Mesendoderm (in vitro differentiated cells): ENCODE results near the gene TRA2B.

Experiments used
- DNase-seq: peaks from one replicate; pipeline ENCODE4 v3.0.0; 2013
- H2AK5ac ChIP-seq: 2 replicates; pipeline ENCODE4 v1.6.1; 2013; ENCODE audit warnings: low read length, inconsistent platforms
- H2BK120ac ChIP-seq: 2 replicates; pipeline ENCODE4 v1.6.1; 2013; ENCODE audit warnings: low read depth, mild to moderate bottlenecking, low read length, moderate library complexity, mixed read lengths
- H2BK15ac ChIP-seq: replicated peaks from 2 replicates; pipeline ENCODE4 v1.6.1; 2013; ENCODE audit warnings: low read depth, mild to moderate bottlenecking, moderate library complexity
- H2BK5ac ChIP-seq: 2 replicates; pipeline ENCODE4 v1.6.1; 2013; ENCODE audit warnings: low read length, inconsistent platforms
- H3K18ac ChIP-seq: 2 replicates; pipeline ENCODE4 v1.6.1; 2013; ENCODE audit warnings: mild to moderate bottlenecking, low read length, mixed read lengths
- H3K23ac ChIP-seq: one replicate; pipeline ENCODE4 v1.6.1; 2013; ENCODE audit warnings: low read length
- H3K27ac ChIP-seq: 2 replicates; pipeline ENCODE4 v1.5.1; 2013; ENCODE audit warnings: low read depth, mild to moderate bottlenecking, inconsistent platforms, low read length, moderate library complexity
- H3K27me3 ChIP-seq: 2 replicates; pipeline ENCODE4 v1.6.1; 2013; ENCODE audit warnings: low read length, control low read depth, mild to moderate bottlenecking, inconsistent platforms; ENCODE audit not compliant: insufficient read depth, poor library complexity
- H3K36me3 ChIP-seq: 2 replicates; pipeline ENCODE4 v1.6.1; 2013; ENCODE audit warnings: low read length, inconsistent platforms; ENCODE audit not compliant: control insufficient read depth, insufficient read depth
- H3K4ac ChIP-seq: one replicate; pipeline ENCODE4 v1.6.1; 2013; ENCODE audit warnings: low read depth, mild to moderate bottlenecking, low read length, moderate library complexity
- H3K4me1 ChIP-seq: 2 replicates; pipeline ENCODE4 v1.6.1; 2013; ENCODE audit warnings: low read depth, low read length, inconsistent platforms; ENCODE audit not compliant: control insufficient read depth
- H3K4me2 ChIP-seq: 2 replicates; pipeline ENCODE4 v1.6.1; 2013; ENCODE audit warnings: low read length
- H3K4me3 ChIP-seq: 2 replicates; pipeline ENCODE4 v1.5.1; 2013; ENCODE audit warnings: mild to moderate bottlenecking, low read length
- H3K56ac ChIP-seq: one replicate; pipeline ENCODE4 v1.6.1; 2013; ENCODE audit warnings: low read length
- H3K79me1 ChIP-seq: 2 replicates; pipeline ENCODE4 v1.6.1; 2013; ENCODE audit warnings: low read length, inconsistent platforms
- H3K79me2 ChIP-seq: 2 replicates; pipeline ENCODE4 v1.6.1; 2013; ENCODE audit warnings: mild to moderate bottlenecking, low read length; ENCODE audit not compliant: control insufficient read depth, insufficient read depth
- H3K9ac ChIP-seq: 2 replicates; pipeline ENCODE4 v1.6.1; 2013; ENCODE audit warnings: low read length, inconsistent platforms
- H4K5ac ChIP-seq: one replicate; pipeline ENCODE4 v1.6.1; 2013; ENCODE audit warnings: low read length
- H4K8ac ChIP-seq: one replicate; pipeline ENCODE4 v1.6.1; 2013; ENCODE audit warnings: low read depth, mild to moderate bottlenecking, control low read depth, low read length, moderate library complexity
- WGBS: extraction: QIAGEN DNeasy Blood & Tissue Kit; methylation state at CpG from one replicate; pipeline ENCODE4 v1.1.7; 2013; ENCODE audit warnings: low lambda C conversion rate, missing lambda C conversion rate; ENCODE audit not compliant: insufficient coverage; ENCODE audit errors: extremely low coverage; 5-methylcytosine and 5-hydroxymethylcytosine counted together

The TRA2B gene

DNA sequence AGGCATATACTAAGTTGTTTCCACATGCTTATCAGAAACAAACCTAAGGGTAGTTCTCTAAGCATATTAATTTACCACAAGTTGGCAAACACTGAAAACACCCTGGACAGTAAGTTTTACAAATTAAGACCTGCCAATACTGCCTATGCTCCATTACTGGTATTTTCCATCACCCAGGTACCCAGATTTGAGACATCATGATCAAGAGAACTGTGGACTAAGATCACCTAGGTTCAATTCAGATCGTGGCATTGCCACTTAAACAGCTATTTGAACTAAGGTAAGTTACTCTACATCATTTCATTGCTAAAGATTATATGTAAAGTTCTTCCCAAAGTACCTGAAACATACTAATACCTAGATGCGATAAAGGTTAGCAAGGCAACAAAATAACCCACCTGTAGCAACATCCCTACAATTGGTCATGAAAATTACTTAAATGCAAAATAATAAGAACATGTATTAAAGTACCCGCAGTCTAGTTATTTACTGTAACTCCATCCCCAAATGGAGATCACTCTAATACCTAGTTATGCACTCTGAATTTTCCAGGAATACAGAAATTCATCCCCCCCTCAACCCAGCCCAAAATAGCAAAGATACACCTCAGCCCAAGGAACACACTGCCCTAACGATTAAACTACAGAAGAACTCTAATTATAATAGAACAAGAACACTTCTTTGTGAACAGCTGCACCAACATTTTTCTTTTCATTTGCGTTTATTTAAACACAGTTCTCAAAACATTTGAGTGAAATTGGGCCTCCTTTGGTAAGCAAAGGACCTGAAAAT, 21.6 kb downstream of the TRA2B start:
- no peak overlapping the region for H3K56ac ChIP-seq
- no peak overlapping the region for H2BK15ac ChIP-seq
- H3K4me2 ChIP-seq = no peak overlapping the region
- no CpG with 5 or more reads among the region's 5 CpGs for WGBS
- no peak overlapping the region for H3K23ac ChIP-seq
- H3K27ac ChIP-seq = no peak overlapping the region
- H4K5ac ChIP-seq = no peak overlapping the region
- no peak overlapping the region for H4K8ac ChIP-seq
- no peak overlapping the region for H3K4ac ChIP-seq
- no peak for DNase-seq
- no peak overlapping the region for H2BK5ac ChIP-seq
- H3K79me2 ChIP-seq = peaks cover 28% of the 10 kb centered on the region
- H3K9ac ChIP-seq = no peak overlapping the region
- peaks cover 4% of the 10 kb centered on the region for H3K36me3 ChIP-seq
- no peaks in the 10 kb centered on the region for H3K27me3 ChIP-seq
- H3K4me3 ChIP-seq = no peak overlapping the region
- no peak overlapping the region for H2BK120ac ChIP-seq
- peaks cover 2% of the 10 kb centered on the region for H3K79me1 ChIP-seq
- H3K18ac ChIP-seq = no peak overlapping the region
- no peaks in the 10 kb centered on the region for H3K4me1 ChIP-seq
- H2AK5ac ChIP-seq = no peak overlapping the region

DNA sequence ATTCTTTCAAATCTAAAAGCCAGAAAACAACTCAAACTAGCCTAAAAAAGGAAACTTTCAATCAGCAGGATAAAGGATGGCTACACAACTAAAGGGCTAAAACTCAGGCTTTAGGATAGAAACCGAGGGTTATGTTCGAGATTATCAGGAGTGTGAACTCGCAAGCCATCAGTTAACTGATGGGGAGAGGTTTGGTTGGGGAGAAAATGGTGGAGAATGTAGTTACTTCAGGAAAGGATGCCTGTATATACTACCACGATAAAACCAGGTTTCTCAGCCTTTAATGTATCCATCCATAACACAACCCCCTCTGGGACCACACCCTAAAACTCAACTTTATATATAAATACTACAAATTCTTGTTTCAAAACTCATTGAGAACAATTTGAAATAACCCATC, 22.2 kb downstream of the TRA2B start:
- no peak overlapping the region for H3K56ac ChIP-seq
- H2BK15ac ChIP-seq = no peak overlapping the region
- peaks cover 24% of the 10 kb centered on the region for H3K79me2 ChIP-seq
- H3K9ac ChIP-seq = no peak overlapping the region
- H3K36me3 ChIP-seq = peaks cover 2% of the 10 kb centered on the region
- no peak overlapping the region for H2BK120ac ChIP-seq
- H2BK5ac ChIP-seq = no peak overlapping the region
- no peak overlapping the region for H4K8ac ChIP-seq
- no peak overlapping the region for H2AK5ac ChIP-seq
- H3K18ac ChIP-seq = no peak overlapping the region
- H3K4ac ChIP-seq = no peak overlapping the region
- H3K79me1 ChIP-seq = peaks cover 2% of the 10 kb centered on the region
- H3K4me3 ChIP-seq = no peak overlapping the region
- H4K5ac ChIP-seq = no peak overlapping the region
- H3K23ac ChIP-seq = no peak overlapping the region
- no peaks in the 10 kb centered on the region for H3K27me3 ChIP-seq
- H3K4me2 ChIP-seq = no peak overlapping the region
- H3K27ac ChIP-seq = no peak overlapping the region
- WGBS = no CpG with 5 or more reads among the region's 4 CpGs
- DNase-seq = no peak
- no peaks in the 10 kb centered on the region for H3K4me1 ChIP-seq

DNA sequence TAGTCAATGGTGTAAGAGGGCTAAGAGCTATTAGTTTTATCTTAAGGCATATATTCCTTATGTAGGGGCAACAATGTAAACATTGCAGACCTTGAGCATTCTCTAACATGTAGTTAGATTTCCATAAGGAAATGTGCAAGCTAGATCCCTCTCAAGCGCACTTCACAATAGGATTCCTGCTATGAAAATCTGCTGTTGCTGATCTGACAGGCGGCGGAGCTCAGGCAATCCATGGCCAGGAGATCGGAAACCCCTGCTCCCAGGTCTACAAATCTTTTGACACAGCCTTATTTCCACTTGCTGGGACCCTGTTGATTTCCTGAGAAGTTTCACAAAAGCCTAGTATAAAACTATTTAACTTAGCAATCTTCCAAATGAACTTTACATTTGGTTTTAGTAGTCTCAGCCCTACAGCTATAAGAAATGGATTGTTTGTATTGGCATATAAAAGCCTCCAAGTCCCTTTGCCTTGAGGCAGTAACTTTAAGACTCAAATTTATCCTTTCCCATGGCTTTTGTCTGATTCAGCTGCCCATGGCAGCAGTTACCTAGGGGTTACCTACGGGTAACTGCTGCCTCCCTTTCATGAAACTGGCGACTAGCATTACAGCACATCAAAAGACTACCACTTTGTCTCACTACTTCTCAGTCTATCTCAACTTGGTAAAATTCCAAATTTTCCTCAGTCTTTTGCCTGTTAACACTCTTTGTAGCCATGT, 22.7 kb downstream of the TRA2B start:
- H3K79me1 ChIP-seq = peaks cover 2% of the 10 kb centered on the region
- H4K5ac ChIP-seq = no peak overlapping the region
- no peak overlapping the region for H2BK120ac ChIP-seq
- H3K4me3 ChIP-seq = no peak overlapping the region
- H3K9ac ChIP-seq = no peak overlapping the region
- H3K27ac ChIP-seq = no peak overlapping the region
- no peak overlapping the region for H3K4me2 ChIP-seq
- H3K36me3 ChIP-seq = peaks cover 2% of the 10 kb centered on the region
- H3K56ac ChIP-seq = no peak overlapping the region
- H2BK15ac ChIP-seq = no peak overlapping the region
- H3K23ac ChIP-seq = no peak overlapping the region
- H4K8ac ChIP-seq = no peak overlapping the region
- H3K4ac ChIP-seq = no peak overlapping the region
- no peak overlapping the region for H2AK5ac ChIP-seq
- H2BK5ac ChIP-seq = no peak overlapping the region
- no peak for DNase-seq
- peaks cover 19% of the 10 kb centered on the region for H3K79me2 ChIP-seq
- no CpG with 5 or more reads among the region's 6 CpGs for WGBS
- no peaks in the 10 kb centered on the region for H3K27me3 ChIP-seq
- no peak overlapping the region for H3K18ac ChIP-seq
- H3K4me1 ChIP-seq = no peaks in the 10 kb centered on the region

DNA sequence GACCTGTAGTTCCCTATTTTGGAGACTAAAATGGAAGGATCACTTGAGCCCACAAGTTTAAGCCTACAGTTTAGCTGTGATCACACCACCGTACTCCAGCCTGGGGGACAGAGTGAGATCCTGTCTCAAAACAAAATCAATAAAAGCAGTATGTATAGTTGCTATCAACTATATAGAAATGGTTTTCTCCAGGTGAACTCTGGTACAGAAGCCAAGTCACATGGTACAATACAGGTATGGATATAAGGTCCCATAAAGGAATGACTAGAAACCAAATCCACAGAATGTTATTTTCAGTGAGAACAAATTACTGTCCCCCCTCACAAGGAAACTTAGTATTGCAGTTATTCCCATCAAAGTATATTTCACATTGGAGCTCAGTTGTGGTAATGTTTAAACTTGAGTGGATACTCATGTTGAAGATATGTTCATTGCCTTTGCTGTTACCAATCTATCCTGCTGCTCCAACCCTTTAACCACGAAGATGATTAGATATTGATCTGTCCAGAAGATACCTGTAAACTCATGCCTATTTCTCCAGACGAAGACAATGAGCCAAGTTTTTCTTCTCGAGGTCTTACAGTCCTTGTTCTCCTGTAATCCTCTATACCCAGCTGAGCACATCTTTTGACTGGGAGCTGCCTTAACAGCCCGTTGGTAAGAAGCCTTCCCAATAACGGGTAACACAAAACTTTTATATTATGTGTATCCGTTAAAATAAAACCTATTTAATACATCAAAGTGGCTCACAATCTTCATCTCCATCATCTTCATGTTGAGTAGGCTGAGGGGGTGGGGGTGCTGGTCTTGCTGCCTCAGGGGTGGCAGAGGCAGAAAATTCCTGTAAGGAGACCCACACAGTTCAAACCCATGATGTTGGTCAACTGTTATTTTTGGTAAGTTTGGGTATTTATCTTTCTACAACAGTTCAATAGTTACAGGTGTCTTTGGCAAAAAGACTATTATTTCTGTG, 24.6 kb downstream of the TRA2B start:
- Histone ChIP-seq H3K9ac (no peak overlapping the region), H2AK5ac (no peak overlapping the region), H3K79me1 (peaks cover 2% of the 10 kb centered on the region), H4K5ac (no peak overlapping the region), H3K4ac (no peak overlapping the region), H3K18ac (no peak overlapping the region), H3K36me3 (peaks cover 2% of the 10 kb centered on the region), H3K27me3 (no peaks in the 10 kb centered on the region), H3K4me1 (no peaks in the 10 kb centered on the region), H3K56ac (no peak overlapping the region), H3K4me2 (no peak overlapping the region), H4K8ac (no peak overlapping the region), H3K4me3 (no peak overlapping the region), H2BK5ac (no peak overlapping the region), H3K23ac (no peak overlapping the region), H2BK15ac (no peak overlapping the region), H3K79me2 (peaks cover 13% of the 10 kb centered on the region), H2BK120ac (no peak overlapping the region), H3K27ac (no peak overlapping the region)
- no CpG with 5 or more reads among the region's 7 CpGs for WGBS
- DNase-seq = no peak

DNA sequence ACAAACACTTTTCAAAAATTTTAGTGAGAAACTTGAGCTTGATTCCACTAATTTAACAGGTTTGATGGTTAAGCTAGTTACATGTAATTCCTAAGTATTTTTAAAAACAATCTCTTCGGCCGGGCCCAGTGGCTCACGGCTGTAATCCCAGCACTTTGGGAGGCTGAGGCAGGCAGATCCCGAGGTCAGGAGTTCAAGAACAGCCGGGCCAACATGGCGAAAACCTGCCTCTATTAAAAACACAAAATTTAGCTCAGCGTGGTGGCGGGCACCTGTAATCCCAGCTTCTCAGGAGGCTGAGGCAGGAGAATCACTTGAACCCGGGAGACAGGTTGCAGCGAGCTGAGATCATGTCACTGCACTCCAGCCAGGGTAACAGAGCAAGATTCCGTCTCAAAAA, 25.3 kb downstream of the TRA2B start:
- no peak overlapping the region for H3K4me3 ChIP-seq
- no peak overlapping the region for H3K9ac ChIP-seq
- no peak overlapping the region for H3K18ac ChIP-seq
- H2AK5ac ChIP-seq = no peak overlapping the region
- no peak overlapping the region for H3K4ac ChIP-seq
- H4K8ac ChIP-seq = no peak overlapping the region
- no peaks in the 10 kb centered on the region for H3K27me3 ChIP-seq
- DNase-seq = no peak
- H3K79me1 ChIP-seq = peaks cover 2% of the 10 kb centered on the region
- no peak overlapping the region for H4K5ac ChIP-seq
- no peak overlapping the region for H2BK15ac ChIP-seq
- WGBS = no CpG with 5 or more reads among the region's 11 CpGs
- peaks cover 2% of the 10 kb centered on the region for H3K36me3 ChIP-seq
- no peak overlapping the region for H2BK120ac ChIP-seq
- no peaks in the 10 kb centered on the region for H3K4me1 ChIP-seq
- H3K23ac ChIP-seq = no peak overlapping the region
- no peak overlapping the region for H3K27ac ChIP-seq
- no peak overlapping the region for H3K56ac ChIP-seq
- H3K79me2 ChIP-seq = peaks cover 9% of the 10 kb centered on the region
- H3K4me2 ChIP-seq = no peak overlapping the region
- no peak overlapping the region for H2BK5ac ChIP-seq
